ENCODE results near the gene CFLAR.

CFLAR gene

DNA sequence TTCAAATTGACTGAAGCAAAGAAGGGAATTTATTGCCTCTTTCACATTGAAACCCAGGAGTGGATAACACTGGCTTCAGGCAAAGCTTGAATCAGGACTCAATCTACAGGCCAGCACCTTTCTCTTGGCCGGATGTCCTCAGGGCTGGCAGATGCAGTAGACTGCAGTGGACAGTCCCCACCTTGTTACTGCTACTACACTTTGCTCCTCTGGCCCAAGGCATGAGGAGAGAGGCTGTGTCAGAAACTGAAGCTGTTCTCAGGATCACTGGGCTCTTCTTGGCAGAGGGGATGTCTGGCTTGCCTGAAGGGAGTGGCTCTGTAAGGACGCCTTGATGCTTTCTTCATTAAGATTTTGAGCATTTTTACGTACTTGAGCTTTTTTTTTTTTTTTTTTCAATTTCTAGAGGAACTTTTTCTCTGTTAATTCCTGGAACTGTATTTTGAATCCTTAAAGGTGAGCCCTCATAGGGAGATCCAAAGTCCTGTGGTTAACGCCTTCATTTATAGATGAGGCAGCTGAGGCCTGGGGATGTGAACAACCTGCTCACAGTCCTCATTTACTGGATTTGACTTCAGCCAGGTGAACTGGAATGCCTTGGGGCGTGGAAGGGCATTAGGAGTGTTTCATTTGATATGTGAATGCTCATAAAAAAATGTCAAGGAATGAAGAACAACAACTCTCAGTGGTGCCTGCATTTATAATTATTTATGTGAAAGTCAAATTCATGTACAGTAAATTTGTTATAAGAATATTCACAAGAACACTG is 103.5 kb downstream of the CFLAR start:
- no peak for DNase-seq

DNA sequence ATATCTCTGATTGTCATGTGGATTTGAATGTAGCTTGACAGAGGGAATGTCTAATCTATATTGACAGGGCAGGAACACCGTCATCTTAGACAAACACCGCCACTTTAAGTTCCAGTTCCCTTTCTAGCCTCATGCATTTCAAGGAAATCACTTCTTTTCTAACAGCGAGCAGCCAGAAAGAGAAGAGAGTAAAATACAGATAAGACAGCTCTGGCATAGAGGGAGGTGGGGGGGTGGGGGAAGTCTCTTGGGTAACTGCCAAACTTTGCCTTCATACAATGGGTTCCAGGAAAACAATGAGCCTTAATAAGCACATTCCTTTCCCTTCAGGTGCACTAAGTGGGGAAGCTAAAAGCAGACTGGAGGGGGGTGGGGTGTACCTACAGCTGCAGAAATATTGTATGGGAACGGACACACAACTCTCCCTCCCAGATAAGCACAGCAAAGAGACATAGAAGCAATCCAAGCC is 104.2 kb downstream of the CFLAR start:
- no peak for DNase-seq

DNA sequence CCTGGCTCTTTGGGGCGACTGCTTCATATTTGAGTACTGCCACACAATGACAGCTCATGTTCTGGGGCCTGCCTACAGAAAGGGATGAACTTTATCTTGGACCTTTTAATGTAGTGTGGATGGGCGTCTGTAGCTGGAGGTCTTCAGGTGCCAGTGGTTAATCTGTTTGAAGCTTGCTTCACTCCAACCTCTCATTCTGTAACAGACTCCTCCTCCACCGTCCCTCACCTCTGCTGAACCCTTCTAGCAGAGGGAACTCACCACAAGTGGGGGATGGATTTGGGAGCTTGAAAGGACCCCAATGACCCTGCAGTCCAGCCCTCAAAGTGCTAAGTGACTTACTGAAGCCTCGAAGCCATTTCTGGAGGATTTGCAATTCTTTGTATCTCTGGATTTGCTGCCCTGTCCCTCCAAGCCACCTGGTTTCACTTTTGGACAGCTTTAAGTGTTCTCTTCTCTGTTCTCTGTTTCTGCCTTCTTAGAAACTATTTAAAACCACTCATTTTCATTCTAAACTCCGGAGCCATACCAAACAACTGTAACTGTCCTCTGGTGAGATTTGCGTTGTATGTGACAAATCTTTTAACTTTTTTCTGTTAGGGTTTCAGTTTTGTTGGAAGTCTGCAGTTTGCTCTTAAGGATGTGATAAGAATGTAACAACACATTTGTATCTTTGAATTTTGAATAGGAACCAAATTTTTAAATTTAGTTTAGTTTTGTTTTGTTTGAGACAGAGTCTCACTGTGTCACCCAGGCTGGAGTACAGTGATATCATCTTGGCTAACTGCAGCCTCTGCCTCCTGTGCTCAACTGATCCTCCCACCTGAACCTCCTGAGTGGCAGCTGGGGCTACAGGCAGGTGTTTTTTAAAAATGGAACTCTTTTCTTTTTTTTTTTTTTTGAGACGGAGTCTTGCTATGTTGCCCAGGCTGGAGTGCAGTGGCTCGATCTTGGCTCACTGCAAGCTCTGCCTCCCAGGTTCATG is 107.4 kb downstream of the CFLAR start:
- DNase-seq: no peak

Data from hippocampal formation (tissue), 2 donors.